Activated CD8-positive, alpha-beta T cell treated with anti-CD3 and anti-CD28 coated beads for 36 hours (primary cell): Measurements from ENCODE around the gene CTCFL. TPM values are rescaled to one million over a fixed set of nuclear protein-coding genes. Genes with fewer than 3 reads are reported as not detected.
A peak's percentile ranks its signal among the peaks of the same experiment; 100 is the strongest.

Experiments
- ATAC-seq: fragments of 200-7000 bp; cut with Tn5 transposase; one replicate; pipeline ENCODE4 v1.10.0; 2021; ENCODE audit warnings: mild to moderate bottlenecking, moderate library complexity
- CTCF ChIA-PET: fragments of 350-600 bp; sonication (Branson Sonifier 250); formaldehyde crosslinking; loops from one replicate; lab custom pipeline; 2021; ENCODE audit warnings: antibody characterized with exemption; lab: Charles Lee
- POLR2A ChIA-PET: fragments of 350-600 bp; sonication (Branson Sonifier 250); formaldehyde crosslinking; loops from one replicate; lab custom pipeline; 2021; ENCODE audit warnings: antibody characterized with exemption; lab: Charles Lee
- DNase-seq: peaks from one replicate; pipeline ENCODE4 v3.0.0-alpha.2; 2020
- H3K27ac Mint-ChIP-seq: one replicate; pipeline ENCODE4 v1.8.0; 2021; ENCODE audit warnings: mild to moderate bottlenecking, mixed read lengths
- H3K27me3 Mint-ChIP-seq: one replicate; pipeline ENCODE4 v1.8.0; 2021; ENCODE audit warnings: mixed read lengths
- H3K36me3 Mint-ChIP-seq: one replicate; pipeline ENCODE4 v1.8.0; 2021; ENCODE audit warnings: low read depth, mixed read lengths
- H3K4me1 Mint-ChIP-seq: one replicate; pipeline ENCODE4 v1.8.0; 2021; ENCODE audit warnings: low read depth, mixed read lengths
- H3K4me3 Mint-ChIP-seq: one replicate; pipeline ENCODE4 v1.8.0; 2021; ENCODE audit warnings: mild to moderate bottlenecking, moderate library complexity, mixed read lengths
- H3K9me3 Mint-ChIP-seq: one replicate; pipeline ENCODE4 v1.8.0; 2021; ENCODE audit warnings: mixed read lengths
- intact Hi-C: fragments of 100-400 bp; cut with micrococcal nuclease; formaldehyde crosslinking; loops from one replicate; pipeline ENCODE4 v1.10.0; 2022
- total RNA-seq, 2 experiments: library from RNA; stranded (reverse); gene quantifications; one replicate each; pipeline ENCODE4 v1.2.3, GENCODE V29; 2021
- TF ChIP-seq, protein P1 (sequence below): fragments of 200-600 bp; IDR thresholded peaks from one replicate; pipeline ENCODE4 v1.8.0; 2022; ENCODE audit warnings: antibody characterized with exemption, mild to moderate bottlenecking

The CTCFL gene
- total RNA-seq, 2 experiments from 2014 or later = not detected

DNA sequence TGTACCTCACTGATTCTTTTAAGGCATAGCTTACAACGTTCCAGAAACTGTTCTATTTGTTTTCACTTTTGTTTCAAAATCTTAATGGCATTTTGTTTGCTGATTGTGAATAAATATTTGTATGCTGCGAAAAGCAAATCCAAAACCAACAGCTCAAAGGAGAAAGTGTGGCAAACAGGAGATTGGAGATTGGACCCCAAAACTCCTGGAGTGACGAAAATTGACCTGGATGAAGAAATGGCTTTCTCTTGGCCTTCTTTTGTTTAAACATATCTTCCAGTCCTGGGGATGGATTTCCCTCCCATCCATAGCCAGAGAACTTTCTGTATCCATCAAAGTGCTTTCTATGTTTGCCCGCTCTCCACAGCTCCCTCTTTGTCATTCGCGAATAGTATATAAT is 2.8 kb upstream of the CTCFL start:
- TF ChIP-seq, protein P1, sequence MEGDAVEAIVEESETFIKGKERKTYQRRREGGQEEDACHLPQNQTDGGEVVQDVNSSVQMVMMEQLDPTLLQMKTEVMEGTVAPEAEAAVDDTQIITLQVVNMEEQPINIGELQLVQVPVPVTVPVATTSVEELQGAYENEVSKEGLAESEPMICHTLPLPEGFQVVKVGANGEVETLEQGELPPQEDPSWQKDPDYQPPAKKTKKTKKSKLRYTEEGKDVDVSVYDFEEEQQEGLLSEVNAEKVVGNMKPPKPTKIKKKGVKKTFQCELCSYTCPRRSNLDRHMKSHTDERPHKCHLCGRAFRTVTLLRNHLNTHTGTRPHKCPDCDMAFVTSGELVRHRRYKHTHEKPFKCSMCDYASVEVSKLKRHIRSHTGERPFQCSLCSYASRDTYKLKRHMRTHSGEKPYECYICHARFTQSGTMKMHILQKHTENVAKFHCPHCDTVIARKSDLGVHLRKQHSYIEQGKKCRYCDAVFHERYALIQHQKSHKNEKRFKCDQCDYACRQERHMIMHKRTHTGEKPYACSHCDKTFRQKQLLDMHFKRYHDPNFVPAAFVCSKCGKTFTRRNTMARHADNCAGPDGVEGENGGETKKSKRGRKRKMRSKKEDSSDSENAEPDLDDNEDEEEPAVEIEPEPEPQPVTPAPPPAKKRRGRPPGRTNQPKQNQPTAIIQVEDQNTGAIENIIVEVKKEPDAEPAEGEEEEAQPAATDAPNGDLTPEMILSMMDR = no peak
- Mint-ChIP-seq H3K27me3 (no peaks in the 10 kb centered on the region), H3K4me3 (no peak overlapping the region), H3K4me1 (peaks cover 3% of the 10 kb centered on the region), H3K27ac (no peak overlapping the region), H3K36me3 (no peaks in the 10 kb centered on the region), H3K9me3 (no peaks in the 10 kb centered on the region)
- intact Hi-C loops = no loop called here
- CTCF ChIA-PET = interaction anchor here (0.8 to 1.3 kb wide), 5 partner anchors 11 to 68 kb away, joined by 3 to 4 read pairs (median 3); no protein-coding TSS in a partner anchor
- ATAC-seq (no peak), DNase-seq (no peak)
- POLR2A ChIA-PET = no interaction called here

GRCh38 chr20:57526885-57527460 is 2.0 kb upstream of the CTCFL start:
- no peak for DNase-seq
- intact Hi-C loops = no loop called here
- no peaks in the 10 kb centered on the region for H3K36me3 Mint-ChIP-seq
- peaks cover 6% of the 10 kb centered on the region for H3K4me1 Mint-ChIP-seq
- no peaks in the 10 kb centered on the region for H3K27me3 Mint-ChIP-seq
- ChIA-PET POLR2A (no interaction called here), CTCF (interaction anchor here (0.8 to 1.3 kb wide), 4 partner anchors 11 to 68 kb away, joined by 3 to 4 read pairs (median 3); no protein-coding TSS in a partner anchor)
- TF ChIP-seq, protein P1 = peak; percentile 11
- H3K27ac Mint-ChIP-seq = no peak overlapping the region
- ATAC-seq = no peak
- no peak overlapping the region for H3K4me3 Mint-ChIP-seq
- no peaks in the 10 kb centered on the region for H3K9me3 Mint-ChIP-seq

- ATAC-seq (peak; percentile 56), DNase-seq (peak; percentile 67)
- Mint-ChIP-seq H3K27me3 (no peaks in the 10 kb centered on the region), H3K27ac (no peak overlapping the region), H3K4me1 (peaks cover 6% of the 10 kb centered on the region), H3K36me3 (no peaks in the 10 kb centered on the region), H3K9me3 (no peaks in the 10 kb centered on the region), H3K4me3 (no peak overlapping the region)
- TF ChIP-seq, protein P1 = peak; percentile 22
- ChIA-PET POLR2A (no interaction called here), CTCF (no interaction called here)
- intact Hi-C loops = no loop called here
Observed at GRCh38 chr20:57526087-57526884, 1.3 kb upstream of the CTCFL start.

DNA sequence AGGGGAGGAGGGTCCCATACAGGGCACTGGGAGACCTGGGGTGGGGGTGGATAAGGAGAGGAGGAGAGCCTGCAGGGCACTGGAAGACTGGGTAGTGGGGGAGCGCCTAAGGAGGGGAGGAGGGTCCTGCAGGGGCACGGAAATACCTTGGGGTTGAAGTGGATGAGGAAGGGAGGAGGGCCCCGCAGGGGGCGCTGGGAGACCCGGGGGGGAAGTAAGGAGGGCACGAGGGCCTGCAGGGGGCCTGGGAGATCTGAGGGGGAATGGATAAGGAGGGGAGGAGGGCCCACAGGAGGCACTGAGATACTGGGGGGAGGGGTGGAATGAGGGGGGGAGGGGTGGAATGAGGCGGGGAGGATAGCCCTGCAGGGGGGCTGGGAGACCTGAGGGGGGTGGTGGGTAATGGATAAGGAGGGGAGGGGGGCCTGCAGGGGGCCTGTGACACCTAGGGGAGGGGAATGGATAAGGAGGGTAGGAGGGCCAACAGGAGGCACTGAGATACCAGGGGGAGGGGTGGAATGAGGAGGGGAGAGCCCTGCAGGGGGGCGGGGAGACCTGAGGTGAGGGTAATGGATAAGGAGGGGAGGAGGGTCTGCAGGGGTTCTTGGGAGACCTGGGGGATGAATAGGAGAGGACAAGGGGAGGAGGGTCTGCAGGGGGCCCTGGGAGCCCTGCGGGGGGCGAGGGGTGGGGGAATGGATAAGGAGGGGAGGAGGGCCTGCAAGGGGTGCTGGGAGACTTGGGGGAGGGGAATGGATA is 567 bp upstream of the CTCFL start:
- TF ChIP-seq, protein P1 = no peak
- POLR2A ChIA-PET = no interaction called here
- H3K4me1 Mint-ChIP-seq = peaks cover 6% of the 10 kb centered on the region
- H3K27ac Mint-ChIP-seq = no peak overlapping the region
- intact Hi-C loops = no loop called here
- no peak overlapping the region for H3K4me3 Mint-ChIP-seq
- no peaks in the 10 kb centered on the region for H3K27me3 Mint-ChIP-seq
- no peak for DNase-seq
- CTCF ChIA-PET = no interaction called here
- no peak for ATAC-seq
- no peaks in the 10 kb centered on the region for H3K36me3 Mint-ChIP-seq
- no peaks in the 10 kb centered on the region for H3K9me3 Mint-ChIP-seq
